Measurements from ENCODE around the gene MYO1D. TPM values are rescaled to one million over a fixed set of nuclear protein-coding genes. Genes with fewer than 3 reads are reported as not detected.

Gene MYO1D
- total and polyA plus RNA-seq, 2 donors (not counting 1 experiment from before 2014, with no cell fraction given), result 5.4 to 26.7 TPM

DNA sequence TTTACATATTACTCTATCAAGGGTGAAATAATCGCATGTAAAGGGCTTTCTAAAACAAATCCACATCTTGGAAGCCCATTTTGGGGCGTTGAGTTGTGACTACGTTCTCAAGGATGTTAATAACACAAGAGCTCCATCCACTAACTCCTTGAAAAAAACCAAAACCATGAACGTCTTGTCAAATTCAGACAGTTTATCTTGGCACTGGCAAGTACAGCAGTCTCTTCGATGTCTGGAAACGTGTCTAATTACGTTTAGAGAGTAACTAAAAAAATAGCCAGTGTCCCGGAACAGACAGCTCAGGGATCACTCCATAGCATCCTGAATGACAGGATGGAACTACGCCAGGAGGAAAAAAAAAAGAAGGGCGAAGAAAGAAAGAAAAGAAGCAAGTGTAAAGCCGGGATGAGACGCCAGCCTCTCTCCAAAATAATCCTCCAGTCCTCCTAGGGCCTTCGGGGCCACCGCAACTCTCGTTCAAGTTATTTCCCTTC is 954 bp downstream of the MYO1D start:
- H3K9ac ChIP-seq (ENCODE audit: low read length), result peak overlapping the region; percentile 74
- H3K9me3 ChIP-seq (ENCODE audit: control extremely low read depth in 1 of 3, control insufficient read depth in 2 of 3, insufficient read depth in 1 of 3, low read length in 2 of 3), result peaks cover 0 to 2% (median 0%) of the 10 kb centered on the region in 3 donors
- ATAC-seq (ENCODE audit: low read depth), result no peak
- Mint-ChIP-seq H3K9me3 (ENCODE audit: insufficient read depth) (no peaks in the 10 kb centered on the region), H3K4me3 (peak overlapping the region; percentile 92), H3K27ac (peak overlapping the region; percentile 89), H3K27me3 (no peaks in the 10 kb centered on the region), H3K4me1 (peaks cover 29% of the 10 kb centered on the region)
- no peak overlapping the region for H3K27ac ChIP-seq (ENCODE audit: low read length in 2 of 2)
- no peaks in the 10 kb centered on the region for H3K27me3 ChIP-seq (replicated peaks in 1 of 4; ENCODE audit: control extremely low read depth in 1 of 4, control insufficient read depth in 3 of 4, insufficient read depth in 4 of 4, low read length in 3 of 4)
- 7% methylated on average over 10 of the region's 15 CpGs for WGBS (ENCODE audit: insufficient coverage)
- peak overlapping the region; percentile 85 for H2AFZ ChIP-seq (ENCODE audit: insufficient read depth, low read depth, low read length, poor library complexity, severe bottlenecking)
- POLR2A ChIA-PET, result interaction anchor here (1.3 kb wide), 1 partner anchor 93 kb away, joined by 4 read pairs; no protein-coding TSS in a partner anchor
- no peak for DNase-seq
- no peaks in the 10 kb centered on the region for H4K20me1 ChIP-seq (ENCODE audit: control insufficient read depth, insufficient read depth, low read length, poor library complexity, severe bottlenecking)
- CTCF ChIA-PET, result interaction anchor here (0.7 to 8.7 kb wide), 21 partner anchors 9 to 1366 kb away, joined by 3 to 175 read pairs (median 6); a partner anchor contains a TSS
- peaks cover 6% of the 10 kb centered on the region for H3K79me2 ChIP-seq (ENCODE audit: control insufficient read depth, insufficient read depth, low read length)
- no peaks in the 10 kb centered on the region for H3K36me3 ChIP-seq (replicated peaks in 1 of 2; ENCODE audit: control extremely low read depth in 1 of 2, control insufficient read depth in 1 of 2, extremely low read depth in 1 of 2, insufficient read depth in 2 of 2, low read length in 1 of 2)
- peaks cover 17 to 22% of the 10 kb centered on the region in 2 donors for H3K4me1 ChIP-seq (ENCODE audit: control insufficient read depth in 2 of 2, insufficient read depth in 2 of 2, low read length in 2 of 2)
- peak overlapping the region; percentile 90 for H3K4me2 ChIP-seq (replicated peaks; ENCODE audit: low read depth, low read length, poor library complexity, severe bottlenecking)
- intact Hi-C loops (cut with micrococcal nuclease), result loop anchor here (5.0 to 10.0 kb wide), 3 partner anchors 391 to 521 kb away; partner anchors contain the start of genes CDK5R1, PSMD11 and ZNF207
- peak overlapping the region in 4 of 5 experiments; percentile 48 to 85 (median 75) for H3K4me3 ChIP-seq (ENCODE audit: control extremely low read depth in 1 of 5, extremely low read depth in 1 of 5, insufficient read depth in 1 of 5, low read depth in 2 of 5, low read length in 4 of 5)
- TF ChIP-seq, protein P1, sequence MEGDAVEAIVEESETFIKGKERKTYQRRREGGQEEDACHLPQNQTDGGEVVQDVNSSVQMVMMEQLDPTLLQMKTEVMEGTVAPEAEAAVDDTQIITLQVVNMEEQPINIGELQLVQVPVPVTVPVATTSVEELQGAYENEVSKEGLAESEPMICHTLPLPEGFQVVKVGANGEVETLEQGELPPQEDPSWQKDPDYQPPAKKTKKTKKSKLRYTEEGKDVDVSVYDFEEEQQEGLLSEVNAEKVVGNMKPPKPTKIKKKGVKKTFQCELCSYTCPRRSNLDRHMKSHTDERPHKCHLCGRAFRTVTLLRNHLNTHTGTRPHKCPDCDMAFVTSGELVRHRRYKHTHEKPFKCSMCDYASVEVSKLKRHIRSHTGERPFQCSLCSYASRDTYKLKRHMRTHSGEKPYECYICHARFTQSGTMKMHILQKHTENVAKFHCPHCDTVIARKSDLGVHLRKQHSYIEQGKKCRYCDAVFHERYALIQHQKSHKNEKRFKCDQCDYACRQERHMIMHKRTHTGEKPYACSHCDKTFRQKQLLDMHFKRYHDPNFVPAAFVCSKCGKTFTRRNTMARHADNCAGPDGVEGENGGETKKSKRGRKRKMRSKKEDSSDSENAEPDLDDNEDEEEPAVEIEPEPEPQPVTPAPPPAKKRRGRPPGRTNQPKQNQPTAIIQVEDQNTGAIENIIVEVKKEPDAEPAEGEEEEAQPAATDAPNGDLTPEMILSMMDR (IDR thresholded peaks at IDR 0.05), result no peak
- TF ChIP-seq EZH2 (IDR thresholded peaks at IDR 0.05; ENCODE audit: borderline replicate concordance, insufficient read depth, low read depth, low read length, poor library complexity, severe bottlenecking), result no peak
